HG02938 (cell line): ENCODE results near the gene CCDC150.
"Not testable (repeated sequence)": the region's sequence is repeated elsewhere in the genome, so short reads cannot be mapped to it uniquely, and the experiment has no call there.

ENCODE experiments used
- ATAC-seq: cut with Tn5 transposase; IDR thresholded peaks from one replicate; pipeline ENCODE4 v1.9.1; 2021; ENCODE audit warnings: mild to moderate bottlenecking, moderate library complexity; ENCODE audit not compliant: unreplicated experiment

Gene CCDC150

DNA sequence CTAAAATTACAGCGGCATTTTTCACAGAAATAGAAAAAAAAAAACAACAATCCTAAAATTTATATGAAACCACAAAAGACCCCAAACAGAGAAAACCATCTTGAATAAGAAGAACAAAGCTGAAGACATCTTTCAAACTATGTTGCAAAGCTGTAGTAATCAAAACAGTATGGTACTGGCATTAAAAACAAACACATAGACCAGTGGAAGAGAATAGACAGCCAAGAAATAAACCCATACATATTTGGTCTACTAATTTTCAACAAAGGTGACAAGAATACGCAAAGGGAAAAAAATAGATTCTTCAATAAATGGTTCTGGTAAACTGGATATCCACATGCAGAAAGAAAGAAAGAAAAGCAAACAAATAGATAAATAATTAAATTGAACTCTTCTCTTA, 9.0 kb upstream of the CCDC150 start:
- ATAC-seq: no peak

DNA sequence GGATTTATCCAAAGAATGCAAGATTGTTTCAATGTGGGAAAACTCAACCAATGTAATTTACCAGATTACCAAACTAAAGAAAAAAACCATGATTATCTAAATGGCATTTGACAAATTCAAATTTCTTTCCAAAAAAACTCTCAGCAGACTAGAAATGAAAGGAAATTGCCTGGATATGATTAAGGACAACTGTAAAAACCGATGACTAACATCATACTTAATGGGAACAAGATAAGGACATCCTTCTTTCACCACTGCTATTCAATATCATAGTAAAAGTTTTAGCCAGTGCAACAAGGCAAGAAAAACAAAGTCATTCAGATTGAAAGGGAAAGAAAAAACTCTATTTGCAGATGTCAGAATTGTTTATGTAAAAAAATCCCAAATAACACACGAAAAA, 4.4 kb upstream of the CCDC150 start:
- no peak for ATAC-seq

DNA sequence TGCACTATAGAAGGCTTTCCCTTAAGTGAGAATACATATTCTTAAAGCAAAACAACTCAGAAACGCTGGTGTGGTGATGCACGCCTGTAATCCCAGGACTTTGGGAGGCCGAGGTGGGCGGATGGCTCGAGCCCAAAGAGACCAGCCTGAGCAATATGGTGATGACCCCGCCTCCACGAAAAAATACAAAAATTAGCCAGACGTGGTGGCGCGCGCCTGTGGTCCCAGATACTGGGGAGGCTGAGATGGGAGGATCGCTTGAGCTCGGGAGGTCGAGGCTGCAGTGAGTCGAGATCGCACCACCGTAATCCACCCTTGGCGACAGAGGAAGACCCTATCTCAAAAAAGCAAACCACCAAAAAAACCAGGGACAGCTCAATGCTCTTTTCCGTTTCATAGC, 750 bp upstream of the CCDC150 start:
- no peak for ATAC-seq

DNA sequence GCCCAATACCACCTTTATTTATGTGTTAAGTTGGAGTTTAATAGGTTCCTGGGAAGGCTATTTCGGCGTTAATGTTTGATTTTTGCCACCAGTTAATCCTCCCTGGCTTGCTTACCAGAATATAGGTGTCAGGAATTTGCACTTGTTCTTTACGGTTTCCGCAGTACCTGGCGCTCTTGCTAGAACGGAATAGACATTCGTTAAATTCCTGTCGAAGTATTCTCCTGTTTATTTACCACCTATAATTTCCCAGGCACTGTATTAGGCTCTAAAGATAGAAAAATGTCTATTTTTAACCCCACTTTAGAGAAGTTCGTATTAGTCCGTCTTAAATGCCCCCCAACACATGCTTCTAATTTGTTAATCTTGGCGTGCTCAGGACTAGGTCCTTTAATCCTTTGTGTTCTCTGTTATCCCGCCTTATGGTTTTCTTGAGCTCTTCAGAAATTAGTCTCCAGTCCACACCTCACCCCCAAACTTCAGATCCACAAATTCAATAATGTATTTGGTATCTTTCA, 575 bp downstream of the CCDC150 start:
- peak; percentile 1 for ATAC-seq

DNA sequence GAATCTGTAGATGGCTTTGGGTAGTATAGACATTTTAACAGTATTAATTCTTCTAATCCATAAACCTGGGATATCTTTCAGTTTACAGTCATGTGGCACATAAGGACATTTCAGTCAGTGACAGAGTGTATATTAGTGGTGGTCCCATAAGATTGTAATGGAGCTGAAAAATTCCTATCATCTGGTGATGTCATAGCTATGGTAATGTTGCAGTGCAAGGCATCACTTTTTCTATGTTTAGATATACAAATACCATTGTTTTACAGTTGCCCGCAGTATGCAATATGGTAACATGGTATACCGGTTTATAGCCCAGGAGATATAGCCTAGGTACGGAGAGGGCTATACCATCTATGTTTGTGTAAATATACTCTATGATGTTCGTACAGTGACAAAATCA, 9.7 kb downstream of the CCDC150 start:
- ATAC-seq: no peak

DNA sequence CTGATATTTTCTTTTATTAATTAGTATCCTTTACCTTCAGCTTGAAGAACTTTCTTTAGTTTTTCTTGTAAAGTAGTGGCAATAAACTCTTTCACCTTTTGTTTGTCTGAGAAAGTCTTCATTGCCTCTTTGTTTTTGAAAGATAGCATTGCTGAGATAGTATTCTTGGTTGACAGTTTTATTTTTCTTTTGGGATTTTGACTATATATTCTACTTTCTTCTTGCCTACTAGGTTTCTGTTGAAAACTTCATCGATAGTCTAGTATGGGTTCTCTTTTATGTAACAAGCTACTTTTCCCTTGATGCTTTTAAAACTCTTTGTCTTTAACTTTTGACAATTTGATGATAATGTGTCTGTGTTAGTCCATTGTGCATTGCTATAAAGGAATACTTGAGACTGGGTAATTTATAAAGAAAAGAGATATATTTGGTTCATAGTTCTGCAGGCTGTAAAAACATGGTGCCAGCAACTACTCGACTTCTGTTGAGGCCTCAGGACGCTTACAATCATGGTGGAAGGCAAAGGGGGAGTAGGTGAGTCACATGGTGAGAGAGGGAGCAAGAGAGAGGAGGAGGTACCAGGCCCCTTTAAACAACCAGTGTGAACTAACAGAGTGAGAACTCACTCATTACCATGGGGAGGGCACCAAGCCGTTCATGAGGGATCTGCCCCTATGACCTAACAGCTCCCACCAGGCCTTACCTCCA, 12.0 kb downstream of the CCDC150 start:
- no peak for ATAC-seq

DNA sequence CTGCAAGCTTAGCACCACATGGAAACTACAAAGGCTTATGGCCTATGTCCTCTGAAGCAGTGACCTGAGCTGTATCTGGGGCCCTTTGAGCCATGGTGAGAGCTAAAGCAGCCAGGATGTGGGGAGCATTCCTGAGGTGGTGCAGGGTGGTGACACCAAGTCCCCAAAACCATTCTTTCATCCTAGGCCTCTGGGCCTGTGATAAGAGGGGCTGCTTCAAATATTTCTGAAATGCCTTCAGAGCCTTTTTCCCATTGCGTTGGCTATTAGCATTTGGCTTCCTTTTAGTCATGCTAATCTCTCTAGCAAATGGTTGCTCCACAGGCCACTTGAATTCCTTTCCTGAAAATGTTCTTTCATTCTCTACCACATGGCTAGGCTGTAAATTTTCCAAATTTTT, 13.4 kb downstream of the CCDC150 start:
- no peak for ATAC-seq

DNA sequence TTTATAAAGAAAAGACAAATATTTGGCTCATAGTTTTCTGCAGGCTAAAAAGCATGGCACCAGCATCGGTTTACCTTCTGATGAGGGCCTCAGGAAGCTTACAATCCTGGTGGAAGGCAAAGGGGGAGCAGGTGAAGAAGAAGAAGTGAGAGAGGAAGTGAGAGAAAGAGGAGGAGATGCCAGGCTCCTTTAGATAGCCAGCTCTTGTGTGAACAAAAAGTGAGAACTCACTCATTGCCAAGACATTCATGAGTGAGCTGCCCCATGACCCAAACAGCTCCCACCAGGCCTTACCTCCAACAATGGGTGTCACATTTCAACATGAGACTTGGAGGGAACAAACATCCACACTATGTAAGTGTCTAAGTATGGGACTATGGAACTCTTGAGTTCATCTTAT, 14.3 kb downstream of the CCDC150 start:
- ATAC-seq: no peak

DNA sequence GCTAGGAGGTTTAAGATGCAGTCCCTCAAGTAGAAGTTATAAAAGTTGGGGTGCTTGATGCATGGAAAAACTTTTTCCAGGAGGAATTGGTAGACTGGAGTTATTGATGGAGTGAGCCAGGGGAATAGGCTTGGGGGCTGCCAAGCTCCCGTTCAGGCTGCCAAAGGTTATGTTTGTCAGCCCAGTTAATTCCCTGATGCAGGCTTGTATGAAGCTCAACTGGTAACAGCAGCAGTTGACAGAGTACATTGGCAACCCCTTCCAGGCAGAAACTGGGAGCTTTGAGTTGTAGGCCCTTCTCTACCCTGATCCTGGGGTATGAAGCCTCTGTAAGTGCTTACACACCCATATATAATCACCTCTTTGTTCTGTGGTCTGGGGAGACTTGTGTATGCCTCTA, 16.2 kb downstream of the CCDC150 start:
- no peak for ATAC-seq

DNA sequence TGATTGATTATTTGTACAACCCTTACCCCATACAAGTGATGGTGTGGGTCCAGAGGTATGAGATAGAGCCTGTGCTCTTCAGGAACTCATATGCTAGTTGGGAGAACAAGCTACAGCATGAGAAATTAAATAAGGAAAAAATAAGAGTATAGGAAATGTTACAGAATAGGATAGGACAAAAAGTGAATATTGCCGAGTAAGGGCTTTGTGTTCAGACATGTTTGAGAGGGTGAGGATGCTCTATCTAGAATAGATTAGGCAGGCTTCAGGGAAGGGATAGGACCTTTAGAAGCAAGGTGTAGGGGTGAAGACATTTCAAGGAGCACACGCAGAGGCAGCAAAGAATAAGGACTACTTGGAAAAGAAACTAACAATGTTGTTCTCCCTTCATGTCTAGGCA, 17.8 kb downstream of the CCDC150 start:
- no peak for ATAC-seq

DNA sequence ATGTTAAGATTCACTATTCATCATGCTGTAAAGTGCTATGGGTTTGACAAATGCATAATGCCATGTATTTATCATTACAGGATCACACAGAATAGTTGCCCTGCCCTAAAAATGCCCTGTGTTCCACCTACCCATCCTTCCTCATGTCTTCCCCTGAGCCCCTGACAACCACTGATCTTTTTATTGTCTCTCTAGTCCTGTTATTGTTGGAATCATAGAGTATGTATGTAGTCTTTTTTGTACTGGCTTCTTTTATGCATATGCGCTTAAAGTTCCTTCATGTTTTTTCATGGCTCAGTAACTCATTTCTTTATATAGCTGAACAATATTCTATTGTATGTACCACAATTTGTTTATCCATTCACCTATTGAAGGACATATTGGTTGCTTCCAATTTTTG, 20.3 kb downstream of the CCDC150 start:
- no peak for ATAC-seq

DNA sequence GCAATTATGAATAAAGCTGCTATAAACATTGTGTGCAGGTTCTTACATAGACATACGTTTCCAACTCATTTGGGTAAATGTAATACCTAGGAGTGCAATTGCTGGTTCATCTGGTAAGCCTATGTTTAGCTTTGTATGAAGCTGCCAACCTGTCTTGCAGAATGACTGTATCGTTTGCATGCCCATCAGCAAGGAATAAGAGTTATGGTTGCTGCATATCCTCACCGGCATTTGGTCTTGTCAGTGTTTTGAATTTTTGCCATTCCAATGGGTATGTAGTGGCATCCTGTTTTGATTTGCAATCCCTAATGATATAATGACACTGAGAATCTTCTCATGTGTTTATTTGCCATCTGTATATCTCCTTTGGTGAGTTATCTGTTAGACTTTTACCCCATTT, 20.7 kb downstream of the CCDC150 start:
- no peak for ATAC-seq

DNA sequence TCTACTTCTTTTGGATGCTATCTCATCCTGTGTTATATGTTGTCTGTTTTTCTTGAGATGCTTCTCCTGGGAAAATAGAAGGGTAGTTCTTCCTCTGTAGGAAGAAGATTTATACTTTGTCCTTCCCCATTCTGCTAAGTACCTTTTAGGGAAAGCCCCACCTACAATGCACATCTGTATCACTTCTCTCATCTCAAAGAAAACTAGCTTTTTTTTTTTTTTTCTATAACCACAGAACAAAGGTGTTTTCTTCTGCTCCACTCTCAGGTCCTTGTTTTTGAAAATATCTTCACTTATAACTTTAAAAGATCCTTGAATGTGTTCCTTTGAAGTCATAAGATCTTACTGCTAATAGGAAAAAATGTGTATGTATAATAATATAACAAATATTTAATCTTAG, 30.8 kb downstream of the CCDC150 start:
- ATAC-seq: no peak

DNA sequence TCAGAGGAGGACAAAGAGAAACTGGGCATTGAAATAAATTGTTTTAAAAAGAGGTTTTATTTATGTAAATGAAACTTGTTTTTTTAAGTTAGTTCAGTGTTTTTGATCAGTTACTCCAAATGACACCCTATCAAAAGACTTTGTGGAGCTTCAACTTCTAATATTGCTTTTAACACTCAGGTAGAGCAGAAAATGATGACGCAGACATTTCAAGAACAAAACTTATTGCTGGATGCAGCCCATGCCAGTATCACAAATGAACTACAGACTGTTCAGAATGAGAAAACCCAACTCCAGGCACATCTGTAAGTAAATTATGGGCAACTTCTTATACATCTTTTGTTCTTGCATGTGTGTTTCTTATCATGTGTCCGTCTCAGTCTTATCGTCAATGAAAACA, 36.4 kb downstream of the CCDC150 start:
- ATAC-seq: no peak

DNA sequence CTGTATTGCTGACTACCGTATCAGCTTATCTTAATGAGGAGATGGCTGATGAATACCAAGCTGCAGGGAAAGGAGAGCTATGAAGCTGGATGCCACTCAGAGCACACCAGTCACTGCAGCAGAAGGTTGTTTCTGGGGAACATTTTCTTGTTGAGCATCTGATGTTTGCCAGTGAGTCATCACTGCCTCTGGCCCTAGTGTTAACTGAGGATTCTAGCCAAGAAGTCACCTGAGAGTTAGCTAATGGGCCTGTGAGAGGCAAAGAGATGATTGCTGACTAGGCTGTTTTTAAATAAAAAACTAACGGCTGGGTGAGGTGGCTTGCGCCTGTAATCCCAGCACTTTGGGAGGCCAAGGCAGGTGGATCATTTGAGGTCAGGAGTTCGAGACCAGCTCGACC, 37.9 kb downstream of the CCDC150 start:
- ATAC-seq: no peak

DNA sequence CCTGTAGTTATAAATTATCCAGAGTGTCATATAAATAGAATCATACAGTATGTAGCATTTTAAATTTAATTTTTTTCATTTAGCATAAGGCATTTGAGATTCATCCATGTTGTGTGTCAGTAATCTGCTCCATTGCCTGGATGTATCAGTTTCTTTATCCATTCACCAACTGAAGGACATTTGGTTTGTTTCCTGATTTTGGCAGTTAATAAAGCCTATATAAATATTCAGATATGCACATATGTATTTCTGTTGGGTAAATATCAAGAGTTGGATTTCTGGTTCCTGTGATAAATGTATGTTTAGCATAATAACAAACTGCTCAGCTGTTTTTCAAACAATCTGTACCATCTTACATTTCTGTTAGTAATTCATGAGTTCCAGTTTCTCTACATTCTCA, 39.9 kb downstream of the CCDC150 start:
- no peak for ATAC-seq

DNA sequence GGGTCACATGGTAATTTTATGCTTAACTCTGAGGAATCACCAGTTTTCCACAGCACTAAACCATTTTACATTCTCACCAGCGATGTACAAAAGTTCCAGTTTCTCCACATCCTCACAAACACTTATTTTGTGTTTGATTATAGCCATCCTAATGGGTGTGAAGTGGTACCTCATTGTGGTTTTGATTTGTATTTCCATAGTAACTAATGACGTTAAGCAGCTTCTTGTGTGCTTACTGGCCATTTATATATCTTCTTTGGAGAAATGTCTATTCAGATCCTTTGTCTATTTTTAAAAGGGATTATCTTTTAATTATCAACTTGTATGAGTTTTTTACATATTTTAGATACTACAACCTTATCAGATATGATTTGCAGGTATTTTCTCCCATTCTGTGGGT, 42.0 kb downstream of the CCDC150 start:
- no peak for ATAC-seq

DNA sequence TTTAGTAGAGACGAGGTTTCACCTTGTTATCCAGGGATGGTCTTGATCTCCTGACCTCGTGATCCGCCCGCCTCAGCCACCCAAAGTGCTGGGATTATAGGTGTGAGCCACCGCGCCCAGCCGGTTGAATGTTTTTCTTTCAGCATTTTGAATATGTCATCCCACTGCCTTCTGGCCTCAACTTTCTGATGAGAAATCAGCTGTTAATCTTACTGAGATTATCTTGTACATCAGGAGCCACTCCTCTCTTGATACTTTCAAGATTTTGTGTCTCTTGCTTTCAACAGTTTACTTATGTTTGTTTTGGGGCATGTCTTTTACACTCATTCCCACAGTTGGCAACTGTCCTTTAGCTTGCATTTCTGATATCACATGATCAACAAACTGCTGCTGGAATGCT, 46.3 kb downstream of the CCDC150 start:
- ATAC-seq: no peak

DNA sequence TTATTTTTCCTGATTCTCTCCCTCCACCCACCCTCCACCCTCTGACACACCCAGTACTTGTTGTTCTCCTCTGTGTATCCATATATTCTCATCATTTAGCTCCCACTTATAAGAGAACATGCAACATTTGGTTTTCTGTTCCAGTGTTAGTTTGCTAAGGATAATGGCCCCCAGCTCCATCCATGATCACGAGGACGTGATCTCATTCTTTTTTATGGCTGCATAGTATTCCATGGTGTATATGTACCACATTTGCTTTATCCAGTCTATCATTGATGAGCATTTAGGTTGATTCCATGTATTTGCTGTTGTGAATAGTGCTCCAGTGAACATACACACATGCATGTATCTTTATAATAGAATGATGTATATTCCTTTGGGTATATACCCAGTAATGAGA, 47.2 kb downstream of the CCDC150 start:
- ATAC-seq: not testable (repeated sequence)

DNA sequence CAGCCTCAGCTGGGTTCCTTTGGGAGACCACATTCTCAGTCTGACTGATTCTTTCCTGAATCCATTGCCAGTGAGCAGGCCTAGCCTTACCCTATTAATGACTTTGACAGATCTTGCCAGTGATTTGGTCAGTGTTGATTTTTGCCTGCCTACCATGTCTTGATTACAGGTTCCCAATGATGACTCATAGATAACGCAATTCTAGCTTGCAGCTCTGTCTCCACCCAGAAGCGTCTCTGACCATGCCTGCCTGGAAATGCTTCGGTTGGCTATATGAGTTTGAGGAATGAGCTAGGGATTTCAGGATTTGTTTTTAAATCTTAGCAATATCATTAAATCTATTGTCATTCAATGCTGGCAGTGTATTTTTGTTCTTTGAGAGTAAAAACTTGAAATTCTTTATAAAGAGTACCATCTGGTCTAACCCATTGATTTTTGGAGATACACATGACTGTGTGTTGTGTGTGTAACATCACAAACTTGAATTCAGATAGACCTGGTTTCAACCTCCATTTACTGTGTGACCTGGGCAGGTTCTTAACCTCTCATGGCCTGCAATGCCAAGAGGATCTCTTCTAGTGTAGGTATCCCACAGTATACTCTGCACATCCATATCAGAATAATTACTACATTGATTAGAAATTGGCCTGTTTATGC, 57.0 kb downstream of the CCDC150 start:
- no peak for ATAC-seq

DNA sequence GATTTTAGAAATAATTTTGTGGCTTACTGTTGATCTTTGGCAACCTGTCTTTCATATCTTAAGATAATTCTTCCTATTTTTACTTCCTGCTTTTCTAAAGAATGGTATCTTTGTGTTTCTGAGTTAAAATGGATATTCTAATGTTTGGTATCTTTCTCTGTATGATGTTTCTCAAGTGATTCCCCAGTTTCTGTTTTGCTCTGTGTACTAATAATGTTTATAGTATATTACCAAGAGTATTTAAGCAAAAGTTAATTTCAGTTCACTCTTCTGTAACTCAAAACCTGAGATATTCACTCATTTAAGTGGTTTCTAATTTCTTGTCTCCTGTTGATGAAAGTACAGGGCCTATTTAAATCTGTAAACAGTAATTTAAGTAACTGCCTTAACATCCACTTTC, 58.3 kb downstream of the CCDC150 start:
- no peak for ATAC-seq

DNA sequence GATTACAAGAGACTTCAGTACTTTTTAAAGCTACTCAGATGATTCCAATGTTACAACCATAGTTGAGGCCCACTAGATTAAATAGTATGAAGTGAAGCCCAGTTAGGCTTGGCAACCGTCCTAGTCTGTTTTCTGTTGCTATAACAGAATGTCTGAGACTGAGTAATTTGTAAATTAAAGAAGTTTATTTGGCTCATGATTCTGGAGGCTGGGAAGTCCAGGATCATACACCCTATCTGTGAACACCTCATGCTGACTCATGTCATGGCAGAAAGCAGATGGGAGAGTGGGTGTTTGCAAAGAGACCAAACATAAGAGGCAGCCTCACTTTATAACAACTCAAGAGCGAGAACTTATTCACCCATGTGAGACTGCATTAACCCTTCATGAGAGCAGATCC, 63.1 kb downstream of the CCDC150 start:
- ATAC-seq: no peak

DNA sequence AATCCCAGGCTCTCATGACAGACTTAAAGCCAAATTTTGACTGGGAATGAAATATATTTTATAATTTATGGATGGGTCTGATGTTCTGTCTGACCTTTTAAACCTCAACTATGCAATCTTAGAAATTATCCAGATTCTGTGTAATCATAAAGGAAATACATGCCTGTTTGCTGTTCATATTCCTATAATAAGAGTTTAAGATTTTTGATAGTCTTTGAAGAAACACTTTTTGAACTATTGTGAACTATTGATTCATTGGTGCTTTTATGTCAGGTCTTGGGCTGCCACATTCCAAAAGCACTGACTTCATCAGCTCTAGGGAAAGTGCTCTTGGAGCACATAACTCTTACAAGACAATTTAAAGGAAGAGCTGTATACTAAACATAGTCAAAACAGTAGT, 64.2 kb downstream of the CCDC150 start:
- no peak for ATAC-seq
